ENCODE data around the gene EPHB1. TPM values are rescaled to one million over a fixed set of nuclear protein-coding genes. Genes with fewer than 3 reads are reported as not detected.
A peak's percentile ranks its signal among the peaks of the same experiment; 100 is the strongest.

The EPHB1 gene
- total RNA-seq, 1 experiment from 2014 or later = 7.0 TPM

GRCh38 chr3:135117977-135118376 lies 322.9 kb downstream of the EPHB1 start (continued):
- TF ChIP-seq ARID4B (CRISPR knock-in tag; IDR thresholded peaks at IDR 0.05; ENCODE audit: borderline replicate concordance) (no peak), GTF2I (CRISPR knock-in tag; conservative IDR thresholded peaks at IDR 0.05) (no peak)

DNA sequence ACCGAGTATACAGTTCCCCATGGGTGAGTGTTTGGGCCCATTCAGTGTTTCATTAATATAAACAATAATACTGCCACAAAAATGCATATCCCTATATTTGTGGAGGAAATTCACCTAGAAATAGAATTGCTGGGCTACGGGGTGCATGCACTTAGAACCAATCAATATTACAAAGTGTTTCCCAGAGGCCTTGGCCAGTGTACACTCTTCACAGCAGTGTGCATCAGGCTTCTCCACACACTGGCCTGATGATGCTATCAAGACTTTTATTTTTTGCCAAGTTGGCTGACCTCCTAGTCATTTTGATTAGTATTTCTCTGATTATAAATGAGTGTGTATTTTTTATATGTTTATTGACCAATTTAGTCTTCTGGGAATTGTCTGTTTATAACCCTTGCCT lies 323.7 kb downstream of the EPHB1 start:
- Mint-ChIP-seq H3K4me1 (no peaks in the 10 kb centered on the region), H3K9me3 (peaks cover 4% of the 10 kb centered on the region; the same call in 1 of the 2 replicates), H3K36me3 (no peaks in the 10 kb centered on the region), H3K27me3 (ENCODE audit: low read depth) (no peaks in the 10 kb centered on the region), H3K27ac (no peak overlapping the region), H3K4me3 (no peak overlapping the region)
- DNase-seq (ENCODE audit: low spot score) = no peak
- no peak for ATAC-seq
- TF ChIP-seq FOXK1 (CRISPR knock-in tag; IDR thresholded peaks at IDR 0.05) = no peak
- no peak for TF ChIP-seq ZBTB21 (CRISPR knock-in tag; IDR thresholded peaks at IDR 0.05; ENCODE audit: borderline replicate concordance)
- TF ChIP-seq E2F5 (CRISPR knock-in tag; IDR thresholded peaks at IDR 0.05) = no peak
- no peak for TF ChIP-seq SMAD4 (CRISPR knock-in tag; IDR thresholded peaks at IDR 0.05)
- TF ChIP-seq ATF1 (CRISPR knock-in tag; IDR thresholded peaks at IDR 0.05) = no peak
- TF ChIP-seq, protein P1, sequence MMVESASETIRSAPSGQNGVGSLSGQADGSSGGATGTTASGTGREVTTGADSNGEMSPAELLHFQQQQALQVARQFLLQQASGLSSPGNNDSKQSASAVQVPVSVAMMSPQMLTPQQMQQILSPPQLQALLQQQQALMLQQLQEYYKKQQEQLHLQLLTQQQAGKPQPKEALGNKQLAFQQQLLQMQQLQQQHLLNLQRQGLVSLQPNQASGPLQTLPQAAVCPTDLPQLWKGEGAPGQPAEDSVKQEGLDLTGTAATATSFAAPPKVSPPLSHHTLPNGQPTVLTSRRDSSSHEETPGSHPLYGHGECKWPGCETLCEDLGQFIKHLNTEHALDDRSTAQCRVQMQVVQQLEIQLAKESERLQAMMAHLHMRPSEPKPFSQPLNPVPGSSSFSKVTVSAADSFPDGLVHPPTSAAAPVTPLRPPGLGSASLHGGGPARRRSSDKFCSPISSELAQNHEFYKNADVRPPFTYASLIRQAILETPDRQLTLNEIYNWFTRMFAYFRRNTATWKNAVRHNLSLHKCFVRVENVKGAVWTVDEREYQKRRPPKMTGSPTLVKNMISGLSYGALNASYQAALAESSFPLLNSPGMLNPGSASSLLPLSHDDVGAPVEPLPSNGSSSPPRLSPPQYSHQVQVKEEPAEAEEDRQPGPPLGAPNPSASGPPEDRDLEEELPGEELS (CRISPR knock-in tag; IDR thresholded peaks at IDR 0.05) = no peak
- no peak for TF ChIP-seq IRF2 (CRISPR knock-in tag; IDR thresholded peaks at IDR 0.05; ENCODE audit: borderline replicate concordance, low read depth)
- CTCF ChIA-PET = no interaction called here
- POLR2A ChIA-PET = no interaction called here

DNA sequence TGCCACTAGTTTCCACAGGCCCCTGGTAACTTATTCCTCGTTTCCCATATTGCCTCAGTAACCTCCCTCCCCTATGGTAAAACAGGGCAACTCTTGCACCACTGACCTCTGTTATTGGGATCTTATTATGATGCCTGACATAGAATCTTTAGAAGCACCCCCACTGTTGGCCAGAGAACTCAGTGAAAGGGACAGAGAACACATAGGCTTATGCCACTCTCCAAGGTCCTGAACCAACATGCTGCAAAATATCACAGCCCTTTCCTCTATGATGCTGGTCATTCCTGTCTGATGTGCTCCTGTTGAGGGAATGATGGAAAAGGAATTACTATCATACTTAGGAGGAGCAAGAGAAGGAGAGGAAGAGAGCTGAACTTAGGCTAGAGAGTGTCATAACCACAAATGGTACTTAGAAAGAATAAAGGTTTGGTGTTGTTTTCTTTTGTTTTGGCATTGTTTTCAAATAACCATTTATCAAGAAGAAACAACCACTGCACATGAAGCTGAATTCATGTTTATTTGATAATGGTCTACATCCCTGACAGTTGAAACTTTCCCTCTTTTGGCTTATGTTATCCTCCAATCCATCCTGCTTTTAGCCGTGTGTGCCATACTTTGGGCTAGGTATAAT lies 330.2 kb downstream of the EPHB1 start:
- DNase-seq (ENCODE audit: low spot score) = peak; percentile 20
- Mint-ChIP-seq H3K36me3 (no peaks in the 10 kb centered on the region), H3K4me1 (no peaks in the 10 kb centered on the region), H3K9me3 (no peaks in the 10 kb centered on the region), H3K27ac (no peak overlapping the region), H3K4me3 (no peak overlapping the region), H3K27me3 (ENCODE audit: low read depth) (no peaks in the 10 kb centered on the region)
- peak; percentile 63 for ATAC-seq
- CTCF ChIA-PET = no interaction called here
- POLR2A ChIA-PET = no interaction called here
- TF ChIP-seq ETV6 (CRISPR knock-in tag; IDR thresholded peaks at IDR 0.05) = no peak
- no peak for TF ChIP-seq CBFB (CRISPR knock-in tag; IDR thresholded peaks at IDR 0.05; ENCODE audit: low read depth)
- no peak for TF ChIP-seq NFATC4 (CRISPR knock-in tag; IDR thresholded peaks at IDR 0.05)
- no peak for TF ChIP-seq IRF1 (CRISPR knock-in tag; IDR thresholded peaks at IDR 0.05)
- TF ChIP-seq ZNF281 (CRISPR knock-in tag; IDR thresholded peaks at IDR 0.05) = no peak
- TF ChIP-seq ATF3 (CRISPR knock-in tag; conservative IDR thresholded peaks at IDR 0.05) = no peak
- TF ChIP-seq SMAD3 (CRISPR knock-in tag; IDR thresholded peaks at IDR 0.05; ENCODE audit: borderline replicate concordance) = 0 out of 2 replicates have a peak, but pooled peaks have one; percentile 38
- TF ChIP-seq, protein P2, sequence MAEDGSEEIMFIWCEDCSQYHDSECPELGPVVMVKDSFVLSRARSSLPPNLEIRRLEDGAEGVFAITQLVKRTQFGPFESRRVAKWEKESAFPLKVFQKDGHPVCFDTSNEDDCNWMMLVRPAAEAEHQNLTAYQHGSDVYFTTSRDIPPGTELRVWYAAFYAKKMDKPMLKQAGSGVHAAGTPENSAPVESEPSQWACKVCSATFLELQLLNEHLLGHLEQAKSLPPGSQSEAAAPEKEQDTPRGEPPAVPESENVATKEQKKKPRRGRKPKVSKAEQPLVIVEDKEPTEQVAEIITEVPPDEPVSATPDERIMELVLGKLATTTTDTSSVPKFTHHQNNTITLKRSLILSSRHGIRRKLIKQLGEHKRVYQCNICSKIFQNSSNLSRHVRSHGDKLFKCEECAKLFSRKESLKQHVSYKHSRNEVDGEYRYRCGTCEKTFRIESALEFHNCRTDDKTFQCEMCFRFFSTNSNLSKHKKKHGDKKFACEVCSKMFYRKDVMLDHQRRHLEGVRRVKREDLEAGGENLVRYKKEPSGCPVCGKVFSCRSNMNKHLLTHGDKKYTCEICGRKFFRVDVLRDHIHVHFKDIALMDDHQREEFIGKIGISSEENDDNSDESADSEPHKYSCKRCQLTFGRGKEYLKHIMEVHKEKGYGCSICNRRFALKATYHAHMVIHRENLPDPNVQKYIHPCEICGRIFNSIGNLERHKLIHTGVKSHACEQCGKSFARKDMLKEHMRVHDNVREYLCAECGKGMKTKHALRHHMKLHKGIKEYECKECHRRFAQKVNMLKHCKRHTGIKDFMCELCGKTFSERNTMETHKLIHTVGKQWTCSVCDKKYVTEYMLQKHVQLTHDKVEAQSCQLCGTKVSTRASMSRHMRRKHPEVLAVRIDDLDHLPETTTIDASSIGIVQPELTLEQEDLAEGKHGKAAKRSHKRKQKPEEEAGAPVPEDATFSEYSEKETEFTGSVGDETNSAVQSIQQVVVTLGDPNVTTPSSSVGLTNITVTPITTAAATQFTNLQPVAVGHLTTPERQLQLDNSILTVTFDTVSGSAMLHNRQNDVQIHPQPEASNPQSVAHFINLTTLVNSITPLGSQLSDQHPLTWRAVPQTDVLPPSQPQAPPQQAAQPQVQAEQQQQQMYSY (CRISPR knock-in tag; IDR thresholded peaks at IDR 0.05) = no peak
- TF ChIP-seq NR1H2 (CRISPR knock-in tag; IDR thresholded peaks at IDR 0.05) = no peak
